ENCODE data around the gene LAMA2.

Gene LAMA2

GRCh38 chr6:129094147-129094546 lies 211.2 kb downstream of the LAMA2 start:
- Histone ChIP-seq H3K36me3 (replicated peaks; ENCODE audit: insufficient read depth, low read length) (no peaks in the 10 kb centered on the region), H3K27ac (ENCODE audit: low read length) (no peak overlapping the region), H3K4me3 (ENCODE audit: low read length) (no peak overlapping the region), H3F3A (ENCODE audit: insufficient read depth, low read length) (no peaks in the 10 kb centered on the region), H3K9me3 (replicated peaks; ENCODE audit: insufficient read depth, low read length) (no peaks in the 10 kb centered on the region), H2AFZ (ENCODE audit: low read length) (no peak overlapping the region), H3K9me2 (replicated peaks; ENCODE audit: insufficient read depth, low read length) (no peaks in the 10 kb centered on the region), H3K27me3 (replicated peaks; ENCODE audit: insufficient read depth, low read length) (no peaks in the 10 kb centered on the region), H3K9ac (ENCODE audit: low read length) (no peak overlapping the region), H3K4me1 (ENCODE audit: low read length) (no peaks in the 10 kb centered on the region), H3K4me2 (ENCODE audit: low read depth, low read length) (no peak overlapping the region), H3K79me2 (ENCODE audit: low read length) (no peaks in the 10 kb centered on the region), H4K20me1 (ENCODE audit: insufficient read depth, low read length) (no peaks in the 10 kb centered on the region)
- TF ChIP-seq EZH2phosphoT487 (IDR thresholded peaks at IDR 0.05; ENCODE audit: low read length) (no peak), CTCF (IDR thresholded peaks at IDR 0.05; ENCODE audit: low read length) (no peak), EZH2 (optimal IDR thresholded peaks at IDR 0.05; ENCODE audit: low read depth, low read length) (no peak)
- no peak for DNase-seq

GRCh38 chr6:129096651-129097290 lies 213.8 kb downstream of the LAMA2 start:
- H3F3A ChIP-seq (ENCODE audit: insufficient read depth, low read length) = no peaks in the 10 kb centered on the region
- H3K79me2 ChIP-seq (ENCODE audit: low read length) = no peaks in the 10 kb centered on the region
- TF ChIP-seq EZH2phosphoT487 (IDR thresholded peaks at IDR 0.05; ENCODE audit: low read length) (no peak), CTCF (IDR thresholded peaks at IDR 0.05; ENCODE audit: low read length) (no peak), EZH2 (optimal IDR thresholded peaks at IDR 0.05; ENCODE audit: low read depth, low read length) (no peak)
- H3K4me1 ChIP-seq (ENCODE audit: low read length) = no peaks in the 10 kb centered on the region
- no peak overlapping the region for H3K4me2 ChIP-seq (ENCODE audit: low read depth, low read length)
- H2AFZ ChIP-seq (ENCODE audit: low read length) = no peak overlapping the region
- H3K27ac ChIP-seq (ENCODE audit: low read length) = no peak overlapping the region
- no peaks in the 10 kb centered on the region for H3K9me3 ChIP-seq (replicated peaks; ENCODE audit: insufficient read depth, low read length)
- no peak overlapping the region for H3K9ac ChIP-seq (ENCODE audit: low read length)
- no peaks in the 10 kb centered on the region for H4K20me1 ChIP-seq (ENCODE audit: insufficient read depth, low read length)
- no peak for DNase-seq
- no peak overlapping the region for H3K4me3 ChIP-seq (ENCODE audit: low read length)
- no peaks in the 10 kb centered on the region for H3K36me3 ChIP-seq (replicated peaks; ENCODE audit: insufficient read depth, low read length)
- H3K27me3 ChIP-seq (replicated peaks; ENCODE audit: insufficient read depth, low read length) = no peaks in the 10 kb centered on the region
- H3K9me2 ChIP-seq (replicated peaks; ENCODE audit: insufficient read depth, low read length) = no peaks in the 10 kb centered on the region

- Histone ChIP-seq H3K79me2 (ENCODE audit: low read length) (no peaks in the 10 kb centered on the region), H3K36me3 (replicated peaks; ENCODE audit: insufficient read depth, low read length) (no peaks in the 10 kb centered on the region), H3F3A (ENCODE audit: insufficient read depth, low read length) (no peaks in the 10 kb centered on the region), H4K20me1 (ENCODE audit: insufficient read depth, low read length) (no peaks in the 10 kb centered on the region), H3K9ac (ENCODE audit: low read length) (no peak overlapping the region), H3K27me3 (replicated peaks; ENCODE audit: insufficient read depth, low read length) (no peaks in the 10 kb centered on the region), H3K9me3 (replicated peaks; ENCODE audit: insufficient read depth, low read length) (no peaks in the 10 kb centered on the region), H3K4me3 (ENCODE audit: low read length) (no peak overlapping the region), H3K9me2 (replicated peaks; ENCODE audit: insufficient read depth, low read length) (no peaks in the 10 kb centered on the region), H2AFZ (ENCODE audit: low read length) (no peak overlapping the region), H3K27ac (ENCODE audit: low read length) (no peak overlapping the region), H3K4me2 (ENCODE audit: low read depth, low read length) (no peak overlapping the region), H3K4me1 (ENCODE audit: low read length) (no peaks in the 10 kb centered on the region)
- DNase-seq = no peak
- no peak for TF ChIP-seq EZH2phosphoT487 (IDR thresholded peaks at IDR 0.05; ENCODE audit: low read length)
- no peak for TF ChIP-seq CTCF (IDR thresholded peaks at IDR 0.05; ENCODE audit: low read length)
Observed at GRCh38 chr6:129098061-129098553, 215.2 kb downstream of the LAMA2 start.
